ENCODE measurements around the gene GYS1.

DNA sequence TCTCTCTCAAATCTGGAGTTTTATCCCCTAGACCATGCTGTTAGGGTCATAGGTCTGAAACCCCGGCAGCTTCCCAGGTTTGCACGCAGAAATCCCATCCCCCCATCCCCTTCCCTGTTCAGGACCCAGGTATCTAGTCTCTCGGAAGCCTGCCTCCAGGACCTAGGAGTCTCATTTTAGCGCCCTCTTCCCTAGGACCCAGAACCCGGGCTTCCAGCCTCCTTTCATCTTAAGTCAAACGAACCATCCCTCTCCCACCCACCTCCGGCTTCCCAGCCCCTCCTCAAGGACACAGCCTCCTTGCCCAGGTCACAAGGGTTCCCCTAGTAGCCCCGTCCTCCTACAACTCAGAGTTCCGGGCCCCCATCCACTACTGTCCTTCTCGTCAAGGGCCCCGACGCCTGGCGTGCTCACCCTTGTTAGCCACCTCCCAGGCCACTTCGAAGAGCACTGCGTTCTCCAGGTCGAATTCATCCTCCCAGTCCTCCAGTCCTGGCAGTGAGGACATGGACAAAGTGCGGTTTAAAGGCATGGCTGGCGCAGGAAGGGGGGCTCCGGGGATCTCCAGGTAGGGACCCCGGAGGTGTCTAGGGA is 431 bp downstream of the GYS1 start:
- no peak for TF ChIP-seq CTCF (IDR thresholded peaks at IDR 0.05; ENCODE audit: low read depth, low read length)
- TF ChIP-seq EZH2phosphoT487 (IDR thresholded peaks at IDR 0.05; ENCODE audit: low read depth) = no peak
